IMR-90 (cell line): ENCODE measurements around the gene DYSF.

ENCODE experiments used
- CEBPB ChIP-seq: IDR thresholded peaks from 2 replicates; pipeline ENCODE4 v1.6.1; 2012; ENCODE audit warnings: low read depth, low read length, improper control_type of control experiment
- FOS ChIP-seq: fragments of 150-350 bp; IDR thresholded peaks from 2 replicates; pipeline ENCODE4 v1.6.1; 2016; ENCODE audit warnings: low read depth, low read length
- MAFK ChIP-seq: IDR thresholded peaks from 2 replicates; pipeline ENCODE4 v1.6.1; 2012; ENCODE audit warnings: low read depth, low read length, improper control_type of control experiment
- MAZ ChIP-seq: IDR thresholded peaks from 2 replicates; pipeline ENCODE4 v1.6.1; 2012; ENCODE audit warnings: low read depth, mild to moderate bottlenecking, low read length, improper control_type of control experiment, moderate library complexity, borderline replicate concordance
- MXI1 ChIP-seq: IDR thresholded peaks from 2 replicates; pipeline ENCODE4 v1.6.1; 2012; ENCODE audit warnings: low read depth, mild to moderate bottlenecking, low read length, moderate library complexity, borderline replicate concordance
- NFE2L2 ChIP-seq: fragments of 150-350 bp; IDR thresholded peaks from 2 replicates; pipeline ENCODE4 v1.6.1; 2016; ENCODE audit warnings: low read depth, mild to moderate bottlenecking, low read length
- POLR2A ChIP-seq: IDR thresholded peaks from 2 replicates; pipeline ENCODE4 v1.6.1; 2012; ENCODE audit warnings: mild to moderate bottlenecking, low read depth, low read length
- RAD21 ChIP-seq: IDR thresholded peaks from 2 replicates; pipeline ENCODE4 v1.6.1; 2012; ENCODE audit warnings: low read length, improper control_type of control experiment
- RFX5 ChIP-seq: IDR thresholded peaks from 2 replicates; pipeline ENCODE4 v1.8.0; 2012; ENCODE audit warnings: low read depth, mild to moderate bottlenecking, low read length, moderate library complexity
- SMC3 ChIP-seq: fragments of 150-350 bp; IDR thresholded peaks from 2 replicates; pipeline ENCODE4 v1.6.1; 2016; ENCODE audit warnings: low read depth, mild to moderate bottlenecking, antibody characterized with exemption, low read length, moderate library complexity
- TF ChIP-seq, protein P1 (sequence below): conservative IDR thresholded peaks from 2 replicates; pipeline ENCODE4 v1.5.1; 2012; ENCODE audit warnings: mild to moderate bottlenecking, low read depth, low read length, improper control_type of control experiment
- TF ChIP-seq, protein P2 (sequence below): fragments of 150-350 bp; IDR thresholded peaks from 2 replicates; pipeline ENCODE4 v1.6.1; 2016; ENCODE audit warnings: low read depth, mild to moderate bottlenecking, low read length, moderate library complexity, borderline replicate concordance
- TF ChIP-seq, protein P3 (sequence below): fragments of 150-350 bp; IDR thresholded peaks from 2 replicates; pipeline ENCODE4 v1.6.1; 2017; ENCODE audit warnings: mild to moderate bottlenecking, antibody characterized with exemption, low read length, low read depth

DNA sequence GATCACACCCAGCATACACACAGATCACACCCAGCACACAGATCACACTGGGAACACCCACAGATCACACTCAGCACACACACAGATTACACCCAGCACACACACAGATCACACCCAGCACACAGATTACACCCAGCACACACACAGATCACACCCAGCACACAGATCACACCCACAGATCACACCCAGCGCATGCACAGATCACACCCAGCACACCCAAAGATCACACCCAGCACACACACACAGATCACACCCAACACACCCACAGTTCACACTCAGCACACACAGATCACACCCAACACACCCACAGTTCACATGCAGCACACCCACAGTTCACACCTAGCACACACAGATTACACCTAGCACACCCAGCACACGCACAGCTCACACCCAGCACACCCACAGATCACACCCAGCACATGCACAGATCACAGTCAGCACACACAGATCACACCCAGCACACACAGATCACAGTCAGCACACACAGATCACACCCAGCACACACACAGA lies 117.6 kb downstream of the DYSF start:
- TF ChIP-seq, protein P1, sequence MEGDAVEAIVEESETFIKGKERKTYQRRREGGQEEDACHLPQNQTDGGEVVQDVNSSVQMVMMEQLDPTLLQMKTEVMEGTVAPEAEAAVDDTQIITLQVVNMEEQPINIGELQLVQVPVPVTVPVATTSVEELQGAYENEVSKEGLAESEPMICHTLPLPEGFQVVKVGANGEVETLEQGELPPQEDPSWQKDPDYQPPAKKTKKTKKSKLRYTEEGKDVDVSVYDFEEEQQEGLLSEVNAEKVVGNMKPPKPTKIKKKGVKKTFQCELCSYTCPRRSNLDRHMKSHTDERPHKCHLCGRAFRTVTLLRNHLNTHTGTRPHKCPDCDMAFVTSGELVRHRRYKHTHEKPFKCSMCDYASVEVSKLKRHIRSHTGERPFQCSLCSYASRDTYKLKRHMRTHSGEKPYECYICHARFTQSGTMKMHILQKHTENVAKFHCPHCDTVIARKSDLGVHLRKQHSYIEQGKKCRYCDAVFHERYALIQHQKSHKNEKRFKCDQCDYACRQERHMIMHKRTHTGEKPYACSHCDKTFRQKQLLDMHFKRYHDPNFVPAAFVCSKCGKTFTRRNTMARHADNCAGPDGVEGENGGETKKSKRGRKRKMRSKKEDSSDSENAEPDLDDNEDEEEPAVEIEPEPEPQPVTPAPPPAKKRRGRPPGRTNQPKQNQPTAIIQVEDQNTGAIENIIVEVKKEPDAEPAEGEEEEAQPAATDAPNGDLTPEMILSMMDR, result no peak
- TF ChIP-seq MAFK (no peak), RAD21 (no peak), POLR2A (no peak), RFX5 (no peak), NFE2L2 (no peak), MXI1 (no peak), CEBPB (no peak), FOS (no peak), MAZ (no peak), SMC3 (no peak)
- TF ChIP-seq, protein P2, sequence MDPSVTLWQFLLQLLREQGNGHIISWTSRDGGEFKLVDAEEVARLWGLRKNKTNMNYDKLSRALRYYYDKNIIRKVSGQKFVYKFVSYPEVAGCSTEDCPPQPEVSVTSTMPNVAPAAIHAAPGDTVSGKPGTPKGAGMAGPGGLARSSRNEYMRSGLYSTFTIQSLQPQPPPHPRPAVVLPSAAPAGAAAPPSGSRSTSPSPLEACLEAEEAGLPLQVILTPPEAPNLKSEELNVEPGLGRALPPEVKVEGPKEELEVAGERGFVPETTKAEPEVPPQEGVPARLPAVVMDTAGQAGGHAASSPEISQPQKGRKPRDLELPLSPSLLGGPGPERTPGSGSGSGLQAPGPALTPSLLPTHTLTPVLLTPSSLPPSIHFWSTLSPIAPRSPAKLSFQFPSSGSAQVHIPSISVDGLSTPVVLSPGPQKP, result no peak
- TF ChIP-seq, protein P3, sequence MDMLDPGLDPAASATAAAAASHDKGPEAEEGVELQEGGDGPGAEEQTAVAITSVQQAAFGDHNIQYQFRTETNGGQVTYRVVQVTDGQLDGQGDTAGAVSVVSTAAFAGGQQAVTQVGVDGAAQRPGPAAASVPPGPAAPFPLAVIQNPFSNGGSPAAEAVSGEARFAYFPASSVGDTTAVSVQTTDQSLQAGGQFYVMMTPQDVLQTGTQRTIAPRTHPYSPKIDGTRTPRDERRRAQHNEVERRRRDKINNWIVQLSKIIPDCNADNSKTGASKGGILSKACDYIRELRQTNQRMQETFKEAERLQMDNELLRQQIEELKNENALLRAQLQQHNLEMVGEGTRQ, result no peak
